GM21528 (cell line): ENCODE measurements around the gene RAD52.

ENCODE experiments used
- ATAC-seq: cut with Tn5 transposase; IDR thresholded peaks from one replicate; pipeline ENCODE4 v1.9.1; 2021; ENCODE audit warnings: mild to moderate bottlenecking, moderate library complexity; ENCODE audit not compliant: unreplicated experiment, low FRiP score

Gene RAD52

GRCh38 chr12:949453-950191, at the start of gene RAD52:
TSS of gene RAD52 (minus strand) at chr12:949694. CDS start at chr12:933058, 16,636 bp downstream.
- ATAC-seq, result peak; percentile 82

DNA sequence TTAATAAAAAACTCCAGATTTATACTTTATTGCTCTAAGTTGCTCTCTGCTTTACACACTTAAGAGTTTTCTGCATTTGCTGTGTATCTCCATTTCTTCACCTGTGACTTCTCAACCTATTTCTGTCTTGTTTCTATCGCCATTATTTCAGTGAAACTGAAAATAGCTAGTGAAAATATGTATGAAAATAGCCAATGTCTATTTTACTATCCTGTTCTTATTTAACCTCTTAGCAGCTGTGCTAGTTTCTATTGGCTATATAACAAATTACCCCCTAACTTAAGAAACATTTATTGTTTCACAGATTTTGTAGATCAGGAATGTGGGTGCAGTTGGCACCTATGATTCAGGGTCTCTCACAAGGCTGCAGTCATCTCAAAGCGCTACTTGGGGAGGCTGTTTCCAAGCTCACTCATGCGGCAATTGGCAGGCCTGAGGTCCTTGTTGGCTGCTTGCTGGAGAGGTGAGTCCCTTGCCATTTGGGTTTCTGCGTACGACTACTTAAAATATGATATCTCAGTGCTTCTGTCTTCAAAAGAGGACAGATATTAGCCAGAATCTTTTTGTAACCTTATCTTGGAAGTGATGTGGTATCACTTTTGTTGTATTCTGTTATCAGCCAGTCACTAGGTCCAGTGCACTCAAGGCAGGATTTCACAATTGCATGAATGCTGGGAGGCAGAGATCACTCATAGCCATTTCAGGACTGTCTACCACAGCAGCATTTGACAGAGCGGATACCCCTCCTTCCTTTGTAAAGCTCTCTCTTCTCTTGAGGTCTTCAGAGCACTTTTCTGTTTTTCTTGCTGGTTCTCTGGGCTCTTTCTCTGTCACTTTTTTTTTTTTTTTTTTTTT, 48.8 kb upstream of the RAD52 start:
- no peak for ATAC-seq

DNA sequence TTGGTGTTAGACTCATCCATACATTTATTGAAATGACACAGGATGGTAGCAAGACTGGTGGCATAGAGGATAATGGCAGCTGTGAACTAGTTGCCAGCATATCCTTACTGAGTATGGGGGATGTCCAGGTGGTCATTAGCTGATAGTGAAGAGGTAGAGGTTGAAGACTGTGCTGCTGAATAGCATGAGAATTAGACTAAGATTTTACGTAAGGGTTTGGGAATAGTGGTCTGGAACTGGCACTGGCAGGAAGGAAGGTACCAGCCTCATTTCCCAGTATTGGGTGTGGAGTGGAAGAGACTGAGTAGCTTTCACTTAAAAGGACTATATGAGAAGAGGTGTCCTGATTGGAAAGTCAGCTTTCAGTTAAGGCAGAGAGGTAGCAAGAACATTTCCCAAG, 48.0 kb upstream of the RAD52 start:
- ATAC-seq, result no peak

DNA sequence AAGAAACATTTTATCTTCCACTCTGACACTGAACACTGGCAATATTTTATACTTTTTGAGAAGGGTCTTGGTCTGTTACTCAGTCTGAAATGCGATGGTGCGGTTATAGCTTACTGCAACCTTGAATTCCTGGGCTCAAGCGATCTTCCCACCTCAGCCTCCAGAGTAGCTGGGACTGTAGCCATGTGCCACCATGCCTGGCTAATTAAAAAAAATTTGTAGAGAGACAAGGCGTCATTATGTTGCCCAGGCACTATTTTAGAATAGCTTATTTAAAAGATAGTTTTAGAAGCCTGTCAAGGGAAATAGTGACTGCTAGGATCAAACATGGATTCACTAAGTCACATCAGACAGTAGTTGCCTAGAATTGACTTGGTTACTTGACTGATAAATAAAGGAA, 47.4 kb upstream of the RAD52 start:
- no peak for ATAC-seq

GRCh38 chr12:992647-993046, 43.2 kb upstream of the RAD52 start:
- no peak for ATAC-seq

- ATAC-seq, result peak; percentile 48
Observed at GRCh38 chr12:991350-992333, 42.1 kb upstream of the RAD52 start.

DNA sequence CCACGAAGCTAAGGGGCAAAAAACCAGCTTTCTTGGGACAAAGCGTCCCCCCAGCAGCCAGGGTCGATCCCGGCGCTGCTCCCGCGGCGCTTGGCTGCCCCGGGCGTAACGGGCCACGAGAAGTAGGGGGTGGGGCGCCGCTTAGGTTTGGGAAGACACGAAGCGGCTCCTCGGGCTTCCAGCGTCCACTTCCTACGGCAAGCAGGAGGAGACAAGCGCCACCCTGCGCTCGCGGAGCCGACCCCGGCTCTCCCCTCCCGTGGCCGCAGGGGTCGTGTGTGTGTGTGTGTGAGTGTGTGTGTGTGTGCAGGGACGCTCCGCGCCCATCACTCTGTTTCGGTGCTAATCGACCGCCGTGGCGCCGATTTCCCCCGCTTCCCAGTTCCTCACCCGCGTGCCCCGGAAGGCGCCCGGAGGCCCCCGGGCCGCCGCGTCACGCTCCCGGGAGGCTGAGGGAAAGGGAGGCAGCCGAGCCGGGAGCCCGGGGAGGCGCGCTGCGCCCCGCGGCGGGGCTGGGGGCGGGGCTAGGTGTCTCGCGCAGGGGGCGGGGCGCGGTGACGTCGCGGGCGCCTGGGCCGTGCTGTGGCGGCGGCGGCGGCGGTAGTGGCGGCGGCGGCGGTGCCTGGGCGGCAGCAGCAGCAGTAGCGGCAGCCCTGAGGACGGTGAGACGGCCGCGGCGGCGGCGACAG, 41.3 kb upstream of the RAD52 start, which contains the start of gene ERC1:
Gene ERC1 (plus strand): TSS at position 563 of the 689 bp plus-strand sequence. CDS start 36,681 bp downstream, outside the sequence.
- ATAC-seq, result peak; percentile 84

- ATAC-seq, result peak; percentile 26
Observed at GRCh38 chr12:989751-990660, 40.5 kb upstream of the RAD52 start.

DNA sequence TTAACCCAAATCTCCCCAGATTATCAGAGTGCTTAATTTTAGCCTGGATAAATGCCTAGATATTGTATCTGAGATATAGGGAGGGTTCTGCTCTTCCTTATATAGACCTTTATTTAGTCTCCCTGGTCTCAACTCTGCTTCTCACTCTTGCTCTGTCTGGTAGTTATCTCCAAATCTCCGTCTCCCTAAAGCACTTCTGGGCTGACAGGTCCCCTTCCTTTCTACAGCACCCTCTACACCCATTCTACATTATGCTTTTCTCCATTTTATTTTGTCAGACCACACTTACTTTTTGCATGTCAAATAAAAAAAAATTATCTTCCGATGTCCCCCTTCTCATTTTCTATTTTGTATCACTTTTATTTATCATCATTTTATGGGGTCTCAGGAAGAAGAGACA, 39.6 kb upstream of the RAD52 start:
- no peak for ATAC-seq

- no peak for ATAC-seq
Observed at GRCh38 chr12:988646-989045, 39.2 kb upstream of the RAD52 start.

- ATAC-seq, result no peak
Observed at GRCh38 chr12:981961-982360, 32.5 kb upstream of the RAD52 start.

DNA sequence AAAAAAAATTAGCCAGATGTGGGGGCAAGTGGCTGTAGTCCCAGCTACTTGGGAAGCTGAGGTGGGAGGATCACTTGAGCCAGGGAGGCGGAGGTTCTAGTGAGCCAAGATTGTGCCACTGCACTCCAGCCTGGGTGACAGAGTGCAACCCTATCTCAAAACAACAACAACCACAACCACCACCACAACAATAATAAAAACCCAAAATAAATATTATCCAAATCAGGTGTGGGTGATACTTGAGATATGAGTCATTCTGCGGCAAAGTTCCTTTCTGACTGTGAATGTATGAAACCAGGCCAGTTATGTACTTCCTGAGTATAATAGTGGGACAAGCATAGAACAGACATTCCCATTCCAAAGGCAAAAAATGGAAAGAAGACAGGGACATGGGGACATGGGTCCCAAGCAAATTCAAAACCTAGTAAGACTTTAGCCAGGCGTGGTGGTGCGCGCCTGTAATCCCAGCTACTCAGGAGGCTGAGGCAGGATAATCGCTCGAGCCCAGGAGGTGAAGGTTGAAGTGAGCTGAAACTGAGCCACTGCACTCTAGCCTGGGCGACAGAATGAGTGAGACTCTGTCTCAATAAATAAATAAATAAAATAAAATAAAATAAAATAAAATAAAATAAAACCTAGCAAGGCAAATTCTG, 31.8 kb upstream of the RAD52 start:
- ATAC-seq, result no peak

GRCh38 chr12:979349-979748, 29.9 kb upstream of the RAD52 start:
- no peak for ATAC-seq

DNA sequence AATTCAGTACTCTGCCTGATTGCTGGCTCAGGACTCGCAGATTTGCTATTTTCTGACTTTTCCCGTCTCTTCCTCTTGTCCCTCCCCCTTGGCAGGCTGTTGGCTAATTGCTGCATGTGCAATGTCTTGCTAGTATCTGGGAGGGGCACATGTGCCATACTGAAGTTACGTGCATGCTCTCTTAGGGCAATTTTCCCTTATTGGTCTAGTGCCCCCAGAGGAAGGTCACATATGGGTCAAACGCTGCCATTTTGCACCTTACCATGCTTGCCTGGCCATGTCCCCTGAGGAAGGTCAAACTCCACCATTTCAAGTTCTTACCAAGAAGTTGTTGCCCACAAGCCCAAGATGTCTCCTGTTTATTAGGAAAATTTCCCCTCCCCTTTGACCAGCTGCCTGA, 27.7 kb upstream of the RAD52 start:
- ATAC-seq, result no peak

GRCh38 chr12:976644-977043, 27.1 kb upstream of the RAD52 start:
- no peak for ATAC-seq

GRCh38 chr12:974271-974862, 24.9 kb upstream of the RAD52 start:
- no peak for ATAC-seq

GRCh38 chr12:971991-972390, 22.5 kb upstream of the RAD52 start:
- no peak for ATAC-seq

DNA sequence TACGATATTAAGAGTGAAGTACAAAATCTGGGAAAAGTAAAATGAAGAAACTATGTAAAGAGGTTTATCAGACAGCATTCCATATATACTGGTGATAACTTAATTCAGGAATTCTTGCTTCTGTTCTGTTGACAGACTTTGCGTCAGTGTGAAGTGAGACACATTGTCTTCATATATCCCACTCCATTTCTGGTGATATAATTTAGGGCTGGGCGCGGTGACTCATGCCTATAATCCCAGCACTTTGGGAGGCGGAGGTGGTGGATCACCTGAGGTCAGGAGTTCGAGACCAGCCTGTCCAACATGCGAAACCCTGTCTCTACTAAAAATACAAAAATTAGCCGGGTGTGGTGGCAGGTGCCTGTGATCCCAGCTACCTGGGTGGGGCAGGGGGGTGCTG, 20.3 kb upstream of the RAD52 start:
- ATAC-seq, result no peak
